ENCODE results near the gene MICU1. TPM values are rescaled to one million over a fixed set of nuclear protein-coding genes. Genes with fewer than 3 reads are reported as not detected.
"Not testable (repeated sequence)": the region's sequence is repeated elsewhere in the genome, so short reads cannot be mapped to it uniquely, and the experiment has no call there.

Gene MICU1
- total RNA-seq, 1 experiment from 2014 or later = 50.6 TPM

GRCh38 chr10:72348282-72348681 is 277.6 kb downstream of the MICU1 start:
- no peak for DNase-seq (ENCODE audit: low read depth)

- not testable (repeated sequence) for DNase-seq (ENCODE audit: low read depth)
Observed at GRCh38 chr10:72346117-72346516, 279.8 kb downstream of the MICU1 start.

- no peak for DNase-seq (ENCODE audit: low read depth)
Observed at GRCh38 chr10:72344932-72345331, 280.9 kb downstream of the MICU1 start.

GRCh38 chr10:72342911-72343310 is 283.0 kb downstream of the MICU1 start:
- DNase-seq (ENCODE audit: low read depth) = no peak

- DNase-seq (ENCODE audit: low read depth) = peak; percentile 45
Observed at GRCh38 chr10:72340510-72341261, 285.2 kb downstream of the MICU1 start.

- DNase-seq (ENCODE audit: low read depth) = no peak
Observed at GRCh38 chr10:72338180-72338579, 287.7 kb downstream of the MICU1 start.

- DNase-seq (ENCODE audit: low read depth) = no peak
Observed at GRCh38 chr10:72337722-72338121, 288.2 kb downstream of the MICU1 start.

- DNase-seq (ENCODE audit: low read depth) = peak; percentile 57
Observed at GRCh38 chr10:72337039-72337629, 288.7 kb downstream of the MICU1 start.

- no peak for DNase-seq (ENCODE audit: low read depth)
Observed at GRCh38 chr10:72336259-72337038, 289.4 kb downstream of the MICU1 start.

GRCh38 chr10:72335394-72336258 is 290.3 kb downstream of the MICU1 start:
- peak; percentile 83 for DNase-seq (ENCODE audit: low read depth)

GRCh38 chr10:72334825-72335393 is 291.0 kb downstream of the MICU1 start:
- peak; percentile 91 for DNase-seq (ENCODE audit: low read depth)

- DNase-seq (ENCODE audit: low read depth) = no peak
Observed at GRCh38 chr10:72334196-72334824, 291.6 kb downstream of the MICU1 start.

- DNase-seq (ENCODE audit: low read depth) = no peak
Observed at GRCh38 chr10:72333112-72334015, 292.5 kb downstream of the MICU1 start.

GRCh38 chr10:72332423-72333111 is 293.3 kb downstream of the MICU1 start:
- DNase-seq (ENCODE audit: low read depth) = no peak

GRCh38 chr10:72331575-72332422 is 294.1 kb downstream of the MICU1 start:
- DNase-seq (ENCODE audit: low read depth) = peak; percentile 71

- no peak for DNase-seq (ENCODE audit: low read depth)
Observed at GRCh38 chr10:72330069-72330426, 295.8 kb downstream of the MICU1 start.

- no peak for DNase-seq (ENCODE audit: low read depth)
Observed at GRCh38 chr10:72329290-72330068, 296.4 kb downstream of the MICU1 start.

GRCh38 chr10:72328829-72329204 is 297.1 kb downstream of the MICU1 start:
- no peak for DNase-seq (ENCODE audit: low read depth)
